Panc1 (cell line): ENCODE measurements around the gene SATB2. TPM values are rescaled to one million over a fixed set of nuclear protein-coding genes. Genes with fewer than 3 reads are reported as not detected.

Experiments
- ATAC-seq: fragments of 200-7000 bp; cut with Tn5 transposase; 2 replicates; pipeline ENCODE4 v1.9.1; 2020; ENCODE audit warnings: mild to moderate bottlenecking, moderate library complexity
- BruUV-seq: library from RNA; stranded (reverse); fragments of 400-500 nt; replicated peaks from 2 replicates; lab custom pipeline; 2021; lab: Mats Ljungman, UMichigan
- CTCF ChIA-PET: fragments of 300-600 bp; sonication (Branson Sonifier 250); formaldehyde crosslinking; loops from one replicate; lab custom pipeline; 2022; ENCODE audit warnings: antibody characterized with exemption; lab: Charles Lee
- POLR2A ChIA-PET: fragments of 300-600 bp; sonication (Branson Sonifier 250); formaldehyde crosslinking; loops from one replicate; lab custom pipeline; 2022; ENCODE audit warnings: antibody characterized with exemption; lab: Charles Lee
- DNase-seq: peaks from one replicate; pipeline ENCODE4 v3.0.0-alpha.2; 2010; ENCODE audit warnings: low read depth, low spot score
- H3K27ac ChIP-seq: 2 replicates; pipeline ENCODE4 v1.5.1; 2011; ENCODE audit warnings: mild to moderate bottlenecking, low read length, inconsistent platforms
- H3K27me3 ChIP-seq: fragments of 200-500 bp; sonication (Bioruptor generic); 2 replicates; pipeline ENCODE4 v1.6.0; 2014; ENCODE audit warnings: low read length, inconsistent platforms; ENCODE audit not compliant: control insufficient read depth, insufficient read depth
- H3K36me3 ChIP-seq: fragments of 200-500 bp; sonication (Bioruptor generic); 2 replicates; pipeline ENCODE4 v1.5.1; 2014; ENCODE audit warnings: inconsistent platforms, mild to moderate bottlenecking, low read length, moderate library complexity; ENCODE audit not compliant: control insufficient read depth, insufficient read depth
- H3K4me1 ChIP-seq: 2 replicates; pipeline ENCODE4 v1.5.1; 2011; ENCODE audit warnings: inconsistent platforms, mild to moderate bottlenecking, low read length, moderate library complexity; ENCODE audit not compliant: control insufficient read depth, insufficient read depth
- H3K4me3 ChIP-seq, 2 experiments: 2 replicates each; pipeline ENCODE4 v1.5.1; 2011 to 2012; ENCODE audit warnings: low read depth in 2 of 2, low read length in 2 of 2, mild to moderate bottlenecking in 2 of 2, inconsistent platforms in 1 of 2, moderate library complexity in 1 of 2
- H3K9me3 ChIP-seq: fragments of 200-500 bp; sonication (Bioruptor generic); 2 replicates; pipeline ENCODE4 v1.5.1; 2014; ENCODE audit warnings: low read depth, mild to moderate bottlenecking, inconsistent platforms, low read length, moderate library complexity; ENCODE audit not compliant: control insufficient read depth, insufficient read depth
- POLR2AphosphoS5 ChIP-seq: IDR thresholded peaks from 2 replicates; pipeline ENCODE4 v1.6.1; 2012; ENCODE audit warnings: mild to moderate bottlenecking, low read depth, low read length, moderate library complexity
- REST ChIP-seq, 2 experiments: IDR thresholded peaks; 2 replicates each; pipeline ENCODE4 v1.6.1; 2011 to 2012; ENCODE audit warnings: low read depth in 2 of 2, control low read depth in 1 of 2, low read length in 1 of 2, mild to moderate bottlenecking in 1 of 2, moderate library complexity in 1 of 2; ENCODE audit not compliant: insufficient read depth in 1 of 2
- SIN3A ChIP-seq: IDR thresholded peaks from 2 replicates; pipeline ENCODE4 v1.6.1; 2012; ENCODE audit warnings: low read depth, mild to moderate bottlenecking, low read length, moderate library complexity, borderline replicate concordance; ENCODE audit not compliant: insufficient read depth
- TCF7L2 ChIP-seq: IDR thresholded peaks from 2 replicates; pipeline ENCODE4 v1.6.1; 2011; ENCODE audit warnings: mild to moderate bottlenecking, low read depth, low read length, inconsistent platforms
- in situ Hi-C: cut with HindIII; loops from 2 replicates; pipeline ENCODE4 v1.10.0; 2016; ENCODE audit warnings: low sequenced_read_pairs, low pct_unique_long_range_greater_than_20kb
- intact Hi-C: fragments of 100-400 bp; cut with micrococcal nuclease; formaldehyde crosslinking; loops from one replicate; pipeline ENCODE4 v1.10.0; 2022; ENCODE audit not compliant: unreplicated experiment
- total RNA-seq: library from RNA; stranded (reverse); gene quantifications from one replicate; pipeline ENCODE4 v1.2.1, GENCODE V29; 2021; ENCODE audit not compliant: unreplicated experiment
- TF ChIP-seq, protein P1 (sequence below): fragments of 450-650 bp; IDR thresholded peaks from 2 replicates; pipeline ENCODE4 v1.5.1; 2017; ENCODE audit warnings: mild to moderate bottlenecking

Gene SATB2
- total RNA-seq, 1 experiment from 2014 or later, result 43.2 TPM

DNA sequence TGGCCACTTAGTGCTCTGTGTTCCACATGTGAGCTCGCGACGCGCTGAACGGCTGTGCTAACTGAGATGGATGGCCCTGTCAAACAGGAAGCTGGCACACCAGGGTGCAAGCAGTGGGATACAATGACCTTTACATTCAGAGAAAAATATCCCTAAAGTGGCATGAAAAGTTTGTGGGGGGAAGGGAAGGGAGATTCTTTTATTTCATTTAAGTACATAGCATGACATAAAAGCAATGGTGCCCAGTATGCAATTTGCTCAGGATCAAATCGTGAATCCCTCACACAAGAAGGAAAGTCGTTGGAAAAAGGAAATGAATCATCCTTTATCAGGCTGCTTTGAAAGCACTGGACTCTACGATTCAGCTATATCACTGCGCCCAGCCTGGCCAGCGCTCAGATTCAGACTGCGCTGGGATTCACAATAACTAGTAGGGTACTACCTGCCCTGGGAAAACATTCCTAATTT lies 26.0 kb downstream of the SATB2 start:
- ChIA-PET POLR2A (interaction anchor here (0.6 kb wide), 1 partner anchor 11 kb away, joined by 3 read pairs; no protein-coding TSS in a partner anchor), CTCF (no interaction called here)
- Histone ChIP-seq H3K27me3 (no peaks in the 10 kb centered on the region), H3K4me3 (peak overlapping the region in 1 of 2 experiments; percentile 37; a peak in 2 of 4 replicates), H3K36me3 (peaks cover 20% of the 10 kb centered on the region), H3K27ac (peak overlapping the region; percentile 97), H3K4me1 (peaks cover 71% of the 10 kb centered on the region), H3K9me3 (no peaks in the 10 kb centered on the region)
- intact Hi-C loops (no loop called here), in situ Hi-C loops (no loop called here)
- peak; percentile 69 for DNase-seq
- BruUV-seq, result no TSS peak
- peak; percentile 92 for ATAC-seq
- no peak for TF ChIP-seq REST (IDR thresholded peaks at IDR 0.05; ENCODE audit: insufficient read depth in 1 of 2, low read depth in 2 of 2, low read length in 1 of 2)
- no peak for TF ChIP-seq SIN3A
- 0 out of 2 replicates have a peak, but pooled peaks have one; percentile 52 for TF ChIP-seq POLR2AphosphoS5
- peak; percentile 58; the same call in 1 of the 2 replicates for TF ChIP-seq TCF7L2
- TF ChIP-seq, protein P1, sequence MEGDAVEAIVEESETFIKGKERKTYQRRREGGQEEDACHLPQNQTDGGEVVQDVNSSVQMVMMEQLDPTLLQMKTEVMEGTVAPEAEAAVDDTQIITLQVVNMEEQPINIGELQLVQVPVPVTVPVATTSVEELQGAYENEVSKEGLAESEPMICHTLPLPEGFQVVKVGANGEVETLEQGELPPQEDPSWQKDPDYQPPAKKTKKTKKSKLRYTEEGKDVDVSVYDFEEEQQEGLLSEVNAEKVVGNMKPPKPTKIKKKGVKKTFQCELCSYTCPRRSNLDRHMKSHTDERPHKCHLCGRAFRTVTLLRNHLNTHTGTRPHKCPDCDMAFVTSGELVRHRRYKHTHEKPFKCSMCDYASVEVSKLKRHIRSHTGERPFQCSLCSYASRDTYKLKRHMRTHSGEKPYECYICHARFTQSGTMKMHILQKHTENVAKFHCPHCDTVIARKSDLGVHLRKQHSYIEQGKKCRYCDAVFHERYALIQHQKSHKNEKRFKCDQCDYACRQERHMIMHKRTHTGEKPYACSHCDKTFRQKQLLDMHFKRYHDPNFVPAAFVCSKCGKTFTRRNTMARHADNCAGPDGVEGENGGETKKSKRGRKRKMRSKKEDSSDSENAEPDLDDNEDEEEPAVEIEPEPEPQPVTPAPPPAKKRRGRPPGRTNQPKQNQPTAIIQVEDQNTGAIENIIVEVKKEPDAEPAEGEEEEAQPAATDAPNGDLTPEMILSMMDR, result no peak

- no peak overlapping the region for H3K4me3 ChIP-seq
- TF ChIP-seq TCF7L2 (no peak), POLR2AphosphoS5 (no peak), REST (IDR thresholded peaks at IDR 0.05; ENCODE audit: insufficient read depth in 1 of 2, low read depth in 2 of 2, low read length in 1 of 2) (no peak), SIN3A (no peak)
- TF ChIP-seq, protein P1, result no peak
- H3K4me1 ChIP-seq, result peaks cover 59% of the 10 kb centered on the region
- DNase-seq (no peak), ATAC-seq (no peak)
- no peaks in the 10 kb centered on the region for H3K27me3 ChIP-seq
- H3K9me3 ChIP-seq, result no peaks in the 10 kb centered on the region
- H3K36me3 ChIP-seq, result peaks cover 25% of the 10 kb centered on the region
- BruUV-seq, result no TSS peak
- intact Hi-C loops (no loop called here), in situ Hi-C loops (no loop called here)
- peak overlapping the region; percentile 97 for H3K27ac ChIP-seq
- CTCF ChIA-PET, result no interaction called here
- POLR2A ChIA-PET, result no interaction called here
These were observed 27.5 kb downstream of the SATB2 start for GRCh38 chr2:199430214-199430613.
